Choroid plexus epithelial cell (primary cell): Measurements from ENCODE around the gene PCLAF.
A peak's percentile ranks its signal among the peaks of the same experiment; 100 is the strongest.

ENCODE experiments used
- DNase-seq: peaks from one replicate; pipeline ENCODE4 v3.0.0-alpha.2; 2010; ENCODE audit warnings: low read depth
- H3K4me3 ChIP-seq: 2 replicates; pipeline ENCODE4 v1.5.1; 2011; ENCODE audit warnings: low read depth, mild to moderate bottlenecking, control low read depth, low read length, moderate library complexity
- TF ChIP-seq, protein P1 (sequence below): conservative IDR thresholded peaks from 2 replicates; pipeline ENCODE4 v1.5.1; 2011; ENCODE audit warnings: low read depth, mild to moderate bottlenecking, control low read depth, inconsistent platforms, low read length, moderate library complexity

The PCLAF gene, protein sequence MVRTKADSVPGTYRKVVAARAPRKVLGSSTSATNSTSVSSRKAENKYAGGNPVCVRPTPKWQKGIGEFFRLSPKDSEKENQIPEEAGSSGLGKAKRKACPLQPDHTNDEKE

DNA sequence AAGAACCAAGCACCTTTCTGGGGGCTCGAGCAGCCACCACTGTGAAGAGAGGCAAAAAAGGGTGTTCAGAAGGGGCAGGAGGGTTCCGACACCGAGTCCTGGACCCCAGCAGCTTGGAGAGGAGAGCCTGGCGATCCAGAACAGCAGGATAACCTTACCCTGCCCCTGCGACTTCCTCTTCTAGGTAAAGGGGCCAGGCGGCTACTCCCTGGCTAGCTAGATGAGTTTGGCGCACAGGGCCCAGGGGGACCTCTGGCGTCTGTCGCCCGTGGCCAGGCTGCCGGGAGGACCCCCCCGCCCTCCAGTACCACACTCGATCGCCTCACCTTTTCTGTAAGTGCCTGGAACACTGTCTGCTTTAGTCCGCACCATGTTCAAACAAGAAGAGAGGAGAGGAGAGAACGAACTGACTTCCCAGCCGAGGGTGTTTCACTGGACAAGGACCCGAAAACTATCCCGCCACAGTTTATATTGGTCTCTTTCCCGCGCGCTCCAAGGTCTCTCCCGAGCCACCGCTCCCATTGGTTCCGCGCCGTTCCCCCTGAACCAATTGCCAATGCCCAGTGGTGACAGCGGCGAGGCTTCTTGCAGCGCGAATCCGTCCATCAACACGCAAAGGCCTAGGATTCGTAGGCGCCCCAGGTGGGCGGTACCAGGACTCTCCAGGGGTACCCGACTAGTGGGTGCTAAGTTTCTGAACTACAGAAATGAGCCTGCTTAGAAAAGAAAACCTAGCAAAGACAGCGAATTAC, at the start of gene PCLAF:
PCLAF (minus strand) TSS at position 442 of the 752 bp plus-strand sequence; CDS start at position 372, 70 bp downstream.
- H3K4me3 ChIP-seq, result peak within 1 kb of the TSS; percentile 70
- DNase-seq, result peak; percentile 97
- TF ChIP-seq, protein P1, sequence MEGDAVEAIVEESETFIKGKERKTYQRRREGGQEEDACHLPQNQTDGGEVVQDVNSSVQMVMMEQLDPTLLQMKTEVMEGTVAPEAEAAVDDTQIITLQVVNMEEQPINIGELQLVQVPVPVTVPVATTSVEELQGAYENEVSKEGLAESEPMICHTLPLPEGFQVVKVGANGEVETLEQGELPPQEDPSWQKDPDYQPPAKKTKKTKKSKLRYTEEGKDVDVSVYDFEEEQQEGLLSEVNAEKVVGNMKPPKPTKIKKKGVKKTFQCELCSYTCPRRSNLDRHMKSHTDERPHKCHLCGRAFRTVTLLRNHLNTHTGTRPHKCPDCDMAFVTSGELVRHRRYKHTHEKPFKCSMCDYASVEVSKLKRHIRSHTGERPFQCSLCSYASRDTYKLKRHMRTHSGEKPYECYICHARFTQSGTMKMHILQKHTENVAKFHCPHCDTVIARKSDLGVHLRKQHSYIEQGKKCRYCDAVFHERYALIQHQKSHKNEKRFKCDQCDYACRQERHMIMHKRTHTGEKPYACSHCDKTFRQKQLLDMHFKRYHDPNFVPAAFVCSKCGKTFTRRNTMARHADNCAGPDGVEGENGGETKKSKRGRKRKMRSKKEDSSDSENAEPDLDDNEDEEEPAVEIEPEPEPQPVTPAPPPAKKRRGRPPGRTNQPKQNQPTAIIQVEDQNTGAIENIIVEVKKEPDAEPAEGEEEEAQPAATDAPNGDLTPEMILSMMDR, result no peak

DNA sequence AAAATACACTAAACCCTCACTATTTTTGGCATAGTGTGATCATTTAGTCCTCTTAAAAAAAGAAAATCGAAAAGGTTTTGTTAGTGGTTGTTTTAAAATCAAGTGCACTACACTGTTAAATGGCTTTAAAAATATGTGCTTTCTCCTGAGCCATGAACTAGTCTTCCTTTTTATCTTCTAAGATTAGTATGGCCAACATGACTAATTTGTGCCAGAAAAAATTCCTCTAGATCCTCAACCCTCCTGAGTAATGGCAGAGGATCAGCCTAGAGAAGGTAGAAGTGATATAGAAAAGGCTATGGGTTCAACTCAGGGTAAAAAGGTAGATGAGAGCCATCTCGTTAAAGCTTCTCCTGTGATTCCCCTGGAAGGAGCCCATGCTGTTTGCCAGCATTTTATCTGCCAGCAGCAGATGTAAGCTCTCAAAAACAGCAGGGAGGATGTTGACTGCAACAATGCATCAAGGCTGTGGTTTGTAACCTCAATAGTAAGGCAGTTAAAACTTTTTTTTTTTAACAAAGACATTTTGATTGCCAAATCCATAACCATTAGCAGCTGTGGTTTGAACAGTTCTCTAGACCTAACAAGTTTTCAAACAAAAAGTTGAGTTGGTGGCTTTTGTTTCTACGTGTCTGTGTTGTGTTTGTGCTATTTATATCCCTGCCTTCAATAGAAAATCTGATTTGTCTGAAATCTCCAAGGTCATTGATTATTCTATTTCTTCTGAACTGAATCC, 48.9 kb upstream of the PCLAF start:
- no peak overlapping the region for H3K4me3 ChIP-seq
- peak; percentile 98 for DNase-seq

DNA sequence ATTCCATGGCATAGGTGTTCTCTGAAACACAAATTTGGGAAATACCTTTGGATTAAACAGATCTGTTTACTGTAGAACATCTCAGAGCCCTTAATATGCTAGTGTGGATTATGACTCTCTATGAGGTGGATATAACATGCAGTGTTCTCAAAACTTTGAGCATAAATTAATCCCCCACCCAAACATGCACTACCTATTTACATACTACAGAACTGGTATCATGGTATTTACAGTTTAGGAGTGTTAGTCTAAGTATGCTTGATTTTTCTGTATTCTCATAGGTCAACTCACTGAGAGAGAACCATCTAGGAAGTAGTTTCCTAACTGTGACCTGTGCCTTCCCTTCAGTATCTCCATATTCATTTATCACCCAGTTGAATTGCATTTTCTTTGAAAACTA, 48.2 kb upstream of the PCLAF start:
- DNase-seq, result no peak
- TF ChIP-seq, protein P1, result no peak
- no peak overlapping the region for H3K4me3 ChIP-seq

More for the DNA sequence above, 48.9 kb upstream of the PCLAF start:
- TF ChIP-seq, protein P1, result peak; percentile 6

DNA sequence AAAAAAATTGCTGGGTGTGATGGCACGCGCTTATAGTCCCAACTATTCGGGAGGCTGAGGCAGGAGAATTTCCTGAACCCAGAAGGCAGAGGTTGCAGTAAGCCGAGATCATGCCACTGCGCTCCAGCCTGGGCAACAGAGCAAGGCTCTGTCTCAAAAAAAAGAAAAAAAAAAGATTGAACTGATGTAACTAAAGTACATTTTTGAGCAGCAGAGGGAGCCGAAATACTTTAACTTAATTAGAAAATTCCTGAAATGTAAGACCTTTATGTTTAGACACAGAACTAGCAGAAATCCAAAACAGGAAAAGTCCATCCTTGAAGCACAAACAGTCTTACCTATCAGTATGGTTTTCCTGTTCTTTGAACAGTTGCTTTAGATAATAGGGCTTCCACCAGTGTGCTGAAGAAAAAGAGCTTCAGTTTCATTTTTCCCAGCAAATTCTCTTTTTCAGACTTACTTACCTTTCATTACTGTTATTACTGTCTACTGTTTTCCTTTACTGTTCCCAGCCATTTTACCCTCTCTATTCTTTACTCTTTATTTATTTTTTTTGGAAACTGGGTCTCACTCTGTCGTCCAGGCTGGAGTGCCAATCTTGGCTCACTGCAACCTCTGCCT, 45.7 kb upstream of the PCLAF start:
- TF ChIP-seq, protein P1, result peak; percentile 32
- DNase-seq, result peak; percentile 69
- H3K4me3 ChIP-seq, result no peak overlapping the region

DNA sequence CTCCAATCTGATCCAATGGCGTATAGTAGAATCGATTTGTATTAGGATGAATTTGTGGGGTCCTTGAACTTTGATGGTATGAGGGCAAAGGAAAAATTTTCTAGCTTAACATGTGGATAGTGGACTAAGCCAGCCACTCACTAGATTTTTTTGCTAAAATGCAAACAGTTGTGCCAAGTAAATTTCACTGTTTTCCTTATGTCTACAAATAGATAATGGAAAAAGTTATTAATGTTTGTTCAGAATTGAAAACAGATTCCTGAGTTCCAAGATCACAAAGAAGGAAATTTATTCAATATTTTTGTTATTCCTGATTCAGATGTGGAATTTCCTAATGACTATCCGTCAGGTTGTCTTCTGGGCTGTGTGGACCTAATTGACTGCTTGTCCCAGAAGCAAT, 44.0 kb upstream of the PCLAF start:
- no peak for DNase-seq
- H3K4me3 ChIP-seq, result no peak overlapping the region
- TF ChIP-seq, protein P1, result no peak

DNA sequence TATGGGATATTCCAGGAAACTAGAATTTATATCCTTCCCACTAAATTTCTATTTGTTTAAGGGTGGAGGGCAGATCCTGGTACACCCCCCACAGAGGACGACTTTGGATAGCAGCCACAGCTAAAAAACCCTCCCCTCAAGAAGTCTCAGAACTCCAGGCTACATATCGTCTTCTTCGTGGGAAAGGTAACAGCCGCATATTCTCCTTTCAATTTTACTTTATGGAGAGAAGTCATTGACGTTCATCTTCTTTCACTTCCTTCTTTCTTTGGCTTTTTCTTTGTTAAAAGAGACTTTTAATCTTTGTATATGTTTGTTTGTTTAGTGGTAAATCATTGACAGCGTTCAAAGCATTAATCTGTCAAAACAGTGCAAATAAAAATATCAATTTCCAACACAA, 42.7 kb upstream of the PCLAF start:
- H3K4me3 ChIP-seq, result no peak overlapping the region
- TF ChIP-seq, protein P1, result no peak
- no peak for DNase-seq
